H7 (cell line): ENCODE data around the gene C12orf75. TPM values are rescaled to one million over a fixed set of nuclear protein-coding genes. Genes with fewer than 3 reads are reported as not detected.

Experiments
- DNase-seq: peaks from one replicate; pipeline ENCODE4 v3.0.0; 2012
- H3K27me3 ChIP-seq: 2 replicates; pipeline ENCODE4 v1.6.0; 2011; ENCODE audit warnings: mild to moderate bottlenecking, low read length; ENCODE audit not compliant: control insufficient read depth, insufficient read depth
- H3K36me3 ChIP-seq: replicated peaks from 2 replicates; pipeline ENCODE4 v1.5.1; 2011; ENCODE audit warnings: low read length; ENCODE audit not compliant: control insufficient read depth, insufficient read depth
- H3K4me3 ChIP-seq: 2 replicates; pipeline ENCODE4 v1.5.1; 2011; ENCODE audit warnings: low read depth, mild to moderate bottlenecking, control low read depth, low read length, moderate library complexity; ENCODE audit not compliant: insufficient read depth
- total RNA-seq: library from RNA; depleted of rRNA; stranded (reverse); fragments of >200 nt; shearing (Covaris generic); gene quantifications from 2 replicates; pipeline ENCODE4 v1.2.3, GENCODE V29; 2014; rRNA removed

The C12orf75 gene
- total RNA-seq, 1 experiment from 2014 or later, result 7.7 TPM

GRCh38 chr12:105418821-105419291, 88.4 kb downstream of the C12orf75 start:
- H3K36me3 ChIP-seq, result no peaks in the 10 kb centered on the region
- no peak for DNase-seq
- no peaks in the 10 kb centered on the region for H3K27me3 ChIP-seq
- no peak overlapping the region for H3K4me3 ChIP-seq

- Histone ChIP-seq H3K4me3 (no peak overlapping the region), H3K27me3 (no peaks in the 10 kb centered on the region), H3K36me3 (no peaks in the 10 kb centered on the region)
- no peak for DNase-seq
Observed at GRCh38 chr12:105419606-105420005, 89.1 kb downstream of the C12orf75 start.

- no peak overlapping the region for H3K4me3 ChIP-seq
- H3K27me3 ChIP-seq, result no peaks in the 10 kb centered on the region
- no peaks in the 10 kb centered on the region for H3K36me3 ChIP-seq
Observed at GRCh38 chr12:105420046-105420445, 89.6 kb downstream of the C12orf75 start.

GRCh38 chr12:105420659-105421240, 90.3 kb downstream of the C12orf75 start:
- no peaks in the 10 kb centered on the region for H3K27me3 ChIP-seq
- peak; percentile 62 for DNase-seq
- H3K4me3 ChIP-seq, result no peak overlapping the region
- no peaks in the 10 kb centered on the region for H3K36me3 ChIP-seq

More at GRCh38 chr12:105420046-105420445, 89.6 kb downstream of the C12orf75 start:
- no peak for DNase-seq

Other genes with a start within 250 kb of the C12orf75 start
- 1.1 and 1.2 TPM in 2 replicates for gene ALDH1L2, start 246.2 kb upstream of the C12orf75 start, total RNA-seq
- gene WASHC4, start 223.0 kb upstream of the C12orf75 start, total RNA-seq, result 34.7 and 54.6 TPM in 2 replicates
- gene APPL2, start 94.5 kb upstream of the C12orf75 start, total RNA-seq, result 12.8 and 22.2 TPM in 2 replicates